IgD-negative memory B cell (primary cell): ENCODE data around the gene TLR2. TPM values are rescaled to one million over a fixed set of nuclear protein-coding genes. Genes with fewer than 3 reads are reported as not detected.
"Not testable (repeated sequence)": the region's sequence is repeated elsewhere in the genome, so short reads cannot be mapped to it uniquely, and the experiment has no call there.

Experiments used
- H3K27ac Mint-ChIP-seq, 3 donors: one replicate each; pipeline ENCODE4 v1.8.0; 2020 to 2022; ENCODE audit warnings: mild to moderate bottlenecking in 3 of 3, mixed read lengths in 3 of 3, moderate library complexity in 1 of 3
- H3K27me3 Mint-ChIP-seq: one replicate; pipeline ENCODE4 v1.8.0; 2021; ENCODE audit warnings: mixed read lengths
- H3K36me3 Mint-ChIP-seq: one replicate; pipeline ENCODE4 v1.8.0; 2020; ENCODE audit warnings: mild to moderate bottlenecking, mixed read lengths
- H3K4me1 Mint-ChIP-seq, 3 donors: one replicate each; pipeline ENCODE4 v1.8.0; 2020 to 2022; ENCODE audit warnings: mixed read lengths in 3 of 3, mild to moderate bottlenecking in 1 of 3
- H3K4me3 Mint-ChIP-seq, 4 donors: one replicate each; pipeline ENCODE4 v1.8.0; 2020 to 2022; ENCODE audit warnings: mild to moderate bottlenecking in 4 of 4, mixed read lengths in 4 of 4, moderate library complexity in 3 of 4
- H3K9me3 Mint-ChIP-seq, 3 donors: one replicate each; pipeline ENCODE4 v1.8.0; 2020 to 2021; ENCODE audit warnings: mixed read lengths in 3 of 3, mild to moderate bottlenecking in 1 of 3
- polyA plus RNA-seq: library from polyadenylated mRNA; unstranded; fragments of 300-500 nt; fragmentation: Illumina TruSeq; gene quantifications from one replicate; pipeline ENCODE4 v1.2.3, GENCODE V29; 2021

TLR2 gene
- polyA plus RNA-seq, 1 donor from 2014 or later, result 0.58 TPM

GRCh38 chr4:153651116-153651515 is 33.0 kb upstream of the TLR2 start:
- H3K4me3 Mint-ChIP-seq, result peak overlapping the region in 1 of 4 donors; percentile 39
- no peaks in the 10 kb centered on the region for H3K9me3 Mint-ChIP-seq
- peaks cover 2% of the 10 kb centered on the region for H3K36me3 Mint-ChIP-seq
- H3K27me3 Mint-ChIP-seq, result no peaks in the 10 kb centered on the region
- H3K4me1 Mint-ChIP-seq, result peaks cover 9 to 24% (median 14%) of the 10 kb centered on the region in 3 donors
- H3K27ac Mint-ChIP-seq, result peak overlapping the region in 2 of 3 donors; percentile 0 to 67

- Mint-ChIP-seq H3K36me3 (peaks cover 2% of the 10 kb centered on the region), H3K4me3 (peak overlapping the region in 2 of 4 donors; percentile 39 to 86), H3K4me1 (peaks cover 9 to 24% (median 14%) of the 10 kb centered on the region in 3 donors), H3K9me3 (no peaks in the 10 kb centered on the region), H3K27me3 (no peaks in the 10 kb centered on the region), H3K27ac (peak overlapping the region in 2 of 3 donors; percentile 0 to 67)
Observed at GRCh38 chr4:153651587-153651986, 32.5 kb upstream of the TLR2 start.

GRCh38 chr4:153652051-153652784 is 31.9 kb upstream of the TLR2 start:
- Mint-ChIP-seq H3K27me3 (no peaks in the 10 kb centered on the region), H3K9me3 (no peaks in the 10 kb centered on the region), H3K27ac (no peak overlapping the region), H3K36me3 (peaks cover 2% of the 10 kb centered on the region), H3K4me3 (peak overlapping the region in 2 of 4 donors; percentile 10 to 86), H3K4me1 (peaks cover 9 to 24% (median 14%) of the 10 kb centered on the region in 3 donors)

GRCh38 chr4:153655002-153655541 is 29.0 kb upstream of the TLR2 start:
- H3K36me3 Mint-ChIP-seq, result no peaks in the 10 kb centered on the region
- H3K4me1 Mint-ChIP-seq, result peaks cover 9 to 20% (median 14%) of the 10 kb centered on the region in 3 donors
- H3K4me3 Mint-ChIP-seq, result no peak overlapping the region
- H3K27ac Mint-ChIP-seq, result peak overlapping the region in 2 of 3 donors; percentile 2 to 49
- H3K9me3 Mint-ChIP-seq, result no peaks in the 10 kb centered on the region
- no peaks in the 10 kb centered on the region for H3K27me3 Mint-ChIP-seq

- Mint-ChIP-seq H3K4me3 (no peak overlapping the region), H3K9me3 (no peaks in the 10 kb centered on the region), H3K36me3 (no peaks in the 10 kb centered on the region), H3K27ac (no peak overlapping the region), H3K27me3 (no peaks in the 10 kb centered on the region), H3K4me1 (peaks cover 9 to 19% (median 14%) of the 10 kb centered on the region in 3 donors)
Observed at GRCh38 chr4:153655928-153656327, 28.2 kb upstream of the TLR2 start.

- Mint-ChIP-seq H3K27me3 (no peaks in the 10 kb centered on the region), H3K36me3 (peaks cover 3% of the 10 kb centered on the region), H3K27ac (no peak overlapping the region), H3K4me3 (no peak overlapping the region), H3K9me3 (peaks cover 0 to 8% (median 4%) of the 10 kb centered on the region in 3 donors), H3K4me1 (no peaks in the 10 kb centered on the region)
Observed at GRCh38 chr4:153661215-153661822, 22.8 kb upstream of the TLR2 start.

GRCh38 chr4:153661908-153662307 is 22.2 kb upstream of the TLR2 start:
- Mint-ChIP-seq H3K4me3 (no peak overlapping the region), H3K4me1 (no peaks in the 10 kb centered on the region), H3K9me3 (peaks cover 0 to 8% (median 4%) of the 10 kb centered on the region in 3 donors), H3K27me3 (no peaks in the 10 kb centered on the region), H3K36me3 (peaks cover 3% of the 10 kb centered on the region), H3K27ac (no peak overlapping the region)

- H3K4me1 Mint-ChIP-seq, result no peaks in the 10 kb centered on the region
- peaks cover 0 to 8% (median 7%) of the 10 kb centered on the region in 3 donors for H3K9me3 Mint-ChIP-seq
- H3K27me3 Mint-ChIP-seq, result peaks cover 2% of the 10 kb centered on the region
- peaks cover 3% of the 10 kb centered on the region for H3K36me3 Mint-ChIP-seq
- no peak overlapping the region for H3K4me3 Mint-ChIP-seq
- H3K27ac Mint-ChIP-seq, result no peak overlapping the region
Observed at GRCh38 chr4:153663667-153664066, 20.4 kb upstream of the TLR2 start.

- H3K27ac Mint-ChIP-seq, H3K4me1 Mint-ChIP-seq, H3K4me3 Mint-ChIP-seq, H3K9me3 Mint-ChIP-seq, H3K36me3 Mint-ChIP-seq: not testable (repeated sequence)
- H3K27me3 Mint-ChIP-seq, result peaks cover 10% of the 10 kb centered on the region
Observed at GRCh38 chr4:153666505-153666904, 17.6 kb upstream of the TLR2 start.

- Mint-ChIP-seq H3K36me3 (peaks cover 3% of the 10 kb centered on the region), H3K9me3 (peaks cover 0 to 7% (median 5%) of the 10 kb centered on the region in 3 donors), H3K27me3 (peaks cover 11% of the 10 kb centered on the region), H3K4me1 (no peaks in the 10 kb centered on the region), H3K4me3 (no peak overlapping the region), H3K27ac (no peak overlapping the region)
Observed at GRCh38 chr4:153668647-153669046, 15.4 kb upstream of the TLR2 start.

GRCh38 chr4:153669838-153670237 is 14.2 kb upstream of the TLR2 start:
- H3K4me1 Mint-ChIP-seq, result no peaks in the 10 kb centered on the region
- no peak overlapping the region for H3K27ac Mint-ChIP-seq
- H3K36me3 Mint-ChIP-seq, result peaks cover 5% of the 10 kb centered on the region
- peaks cover 14% of the 10 kb centered on the region for H3K27me3 Mint-ChIP-seq
- H3K9me3 Mint-ChIP-seq, result peaks cover 7 to 8% (median 7%) of the 10 kb centered on the region in 3 donors
- H3K4me3 Mint-ChIP-seq, result no peak overlapping the region

GRCh38 chr4:153676486-153676885 is 7.6 kb upstream of the TLR2 start:
- Mint-ChIP-seq H3K4me3 (no peak overlapping the region), H3K27ac (no peak overlapping the region), H3K36me3 (peaks cover 3% of the 10 kb centered on the region), H3K9me3 (peaks cover 6 to 20% (median 17%) of the 10 kb centered on the region in 3 donors), H3K4me1 (no peaks in the 10 kb centered on the region), H3K27me3 (peaks cover 5% of the 10 kb centered on the region)

- peaks cover 3% of the 10 kb centered on the region for H3K36me3 Mint-ChIP-seq
- H3K4me3 Mint-ChIP-seq, result no peak overlapping the region
- no peak overlapping the region for H3K27ac Mint-ChIP-seq
- peaks cover 4% of the 10 kb centered on the region for H3K27me3 Mint-ChIP-seq
- peaks cover 6 to 20% (median 16%) of the 10 kb centered on the region in 3 donors for H3K9me3 Mint-ChIP-seq
- H3K4me1 Mint-ChIP-seq, result no peaks in the 10 kb centered on the region
Observed at GRCh38 chr4:153676984-153677383, 7.1 kb upstream of the TLR2 start.

GRCh38 chr4:153679486-153679885 is 4.6 kb upstream of the TLR2 start:
- Mint-ChIP-seq H3K27me3 (peaks cover 7% of the 10 kb centered on the region), H3K4me1 (peaks cover 0 to 5% (median 0%) of the 10 kb centered on the region in 3 donors), H3K4me3 (no peak overlapping the region), H3K9me3 (peaks cover 2 to 16% (median 15%) of the 10 kb centered on the region in 3 donors), H3K36me3 (peaks cover 3% of the 10 kb centered on the region), H3K27ac (no peak overlapping the region)

- Mint-ChIP-seq H3K27me3 (peaks cover 6% of the 10 kb centered on the region), H3K36me3 (peaks cover 13% of the 10 kb centered on the region), H3K9me3 (peaks cover 2 to 15% (median 10%) of the 10 kb centered on the region in 3 donors), H3K4me1 (peaks cover 2 to 10% (median 6%) of the 10 kb centered on the region in 3 donors), H3K27ac (no peak overlapping the region), H3K4me3 (peak overlapping the region; percentile 78 to 89 (median 83))
Observed at GRCh38 chr4:153683763-153684181, 308 bp upstream of the TLR2 start.
